Kidney (tissue), 14 donors: ENCODE data around the gene ANO6. TPM values are rescaled to one million over a fixed set of nuclear protein-coding genes. Genes with fewer than 3 reads are reported as not detected.

ENCODE experiments used
- DNase-seq, 5 donors: peaks; one replicate each; pipeline ENCODE4 v3.0.0-alpha.2; 2013 to 2020
- FAIRE-seq: peaks from 2 replicates; lab custom pipeline; 2012; peaks lifted over from hg19 to GRCh38; lab: Jason Lieb, UNC
- H3K27ac ChIP-seq, 2 donors: one replicate each; pipeline ENCODE4 v1.7.0; 2013; ENCODE audit warnings: low read depth in 2 of 2, low read length in 2 of 2, inconsistent platforms in 1 of 2
- H3K27me3 ChIP-seq: one replicate; pipeline ENCODE4 v1.7.1; 2013; ENCODE audit warnings: low read length, inconsistent platforms; ENCODE audit not compliant: control insufficient read depth, insufficient read depth
- H3K36me3 ChIP-seq, 3 donors: one replicate each; pipeline versions ENCODE4 v1.7.0 to v1.7.1; 2013; ENCODE audit warnings: low read length in 3 of 3, control low read depth in 1 of 3, inconsistent platforms in 1 of 3; ENCODE audit not compliant: insufficient read depth in 3 of 3, control insufficient read depth in 2 of 3
- H3K4me1 ChIP-seq, 3 donors: one replicate each; pipeline versions ENCODE4 v1.7.0 to v1.7.1; 2013; ENCODE audit warnings: low read length in 3 of 3, inconsistent platforms in 1 of 3, low read depth in 1 of 3; ENCODE audit not compliant: control insufficient read depth in 2 of 3, insufficient read depth in 2 of 3
- H3K4me3 ChIP-seq, 3 donors: one replicate each; pipeline versions ENCODE4 v1.7.0 to v1.8.1; 2013; ENCODE audit warnings: low read length in 3 of 3, control low read depth in 1 of 3, inconsistent platforms in 1 of 3
- H3K9ac ChIP-seq, 3 donors: one replicate each; pipeline versions ENCODE4 v1.7.0 to v1.7.1; 2013; ENCODE audit warnings: low read length in 3 of 3, control low read depth in 1 of 3, inconsistent platforms in 1 of 3
- H3K9me3 ChIP-seq, 3 donors: one replicate each; pipeline versions ENCODE4 v1.7.0 to v1.7.1; 2013; ENCODE audit warnings: low read length in 3 of 3, control low read depth in 1 of 3, inconsistent platforms in 1 of 3; ENCODE audit not compliant: control insufficient read depth in 2 of 3, insufficient read depth in 1 of 3
- intact Hi-C: fragments of 100-400 bp; cut with DNase I; formaldehyde crosslinking; loops from one replicate; pipeline ENCODE4 v1.11.1; 2022
- polyA plus RNA-seq: library from polyadenylated mRNA; stranded (reverse); fragments of 350-450 nt; fragmentation: Illumina TruSeq; extraction: RNeasy Lipid Tissue Mini Kit (QIAGEN cat#74804); gene quantifications from one replicate; pipeline ENCODE4 v1.2.3, GENCODE V29; 2014; ENCODE audit warnings: low read depth, low replicate concordance; ENCODE audit not compliant: insufficient read depth
- total RNA-seq: library from RNA; stranded (reverse); fragmentation: NEBNext Ultra II Directional; extraction: Animal tissue kit (Norgen Biotek cat#: 25700); gene quantifications from one replicate; pipeline ENCODE4 v1.2.1, GENCODE V29; 2021
- TF ChIP-seq, protein P1 (sequence below): IDR thresholded peaks from 3 replicates; pipeline ENCODE4 v1.5.1; 2012; ENCODE audit warnings: mild to moderate bottlenecking, moderate library complexity, borderline replicate concordance; ENCODE audit not compliant: insufficient read depth; ENCODE audit errors: extremely low read depth
- donor health status: control.
- donor health status: control.
- donor health status: control.
- donor health status: control.
- donor health status: control.
- donor health status: DM: yes; HTN: yes; CAD: no.
- donor health status: Normal renal cell carcinoma (clear cell type).

The ANO6 gene
- total and polyA plus RNA-seq, 2 donors from 2014 or later = 17.2 to 46.3 TPM

DNA sequence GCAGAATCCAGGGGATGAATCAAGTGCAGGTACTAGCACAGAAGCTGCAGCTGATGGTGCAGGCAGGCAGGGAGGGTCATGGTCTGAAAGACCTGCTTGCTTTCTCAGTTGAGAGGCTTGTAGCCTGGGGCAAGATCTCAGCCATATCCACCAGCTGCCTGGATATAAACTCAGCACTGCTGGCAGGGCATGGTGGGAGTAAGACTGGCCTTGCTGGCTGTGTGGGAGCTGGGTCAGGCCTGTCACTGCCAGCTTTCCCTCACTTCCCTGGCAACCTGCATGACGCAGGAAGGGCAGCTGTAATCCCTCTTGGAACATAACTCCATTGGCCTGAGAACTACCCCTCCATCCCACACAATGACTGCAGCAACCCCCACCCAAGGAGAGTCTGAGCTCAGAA lies 230.1 kb downstream of the ANO6 start:
- no peak overlapping the region for H3K4me3 ChIP-seq
- H3K4me1 ChIP-seq = no peaks in the 10 kb centered on the region
- no peaks in the 10 kb centered on the region for H3K36me3 ChIP-seq
- no peak for DNase-seq
- no peak overlapping the region for H3K9ac ChIP-seq
- no peak for FAIRE-seq
- intact Hi-C loops = no loop called here
- TF ChIP-seq, protein P1, sequence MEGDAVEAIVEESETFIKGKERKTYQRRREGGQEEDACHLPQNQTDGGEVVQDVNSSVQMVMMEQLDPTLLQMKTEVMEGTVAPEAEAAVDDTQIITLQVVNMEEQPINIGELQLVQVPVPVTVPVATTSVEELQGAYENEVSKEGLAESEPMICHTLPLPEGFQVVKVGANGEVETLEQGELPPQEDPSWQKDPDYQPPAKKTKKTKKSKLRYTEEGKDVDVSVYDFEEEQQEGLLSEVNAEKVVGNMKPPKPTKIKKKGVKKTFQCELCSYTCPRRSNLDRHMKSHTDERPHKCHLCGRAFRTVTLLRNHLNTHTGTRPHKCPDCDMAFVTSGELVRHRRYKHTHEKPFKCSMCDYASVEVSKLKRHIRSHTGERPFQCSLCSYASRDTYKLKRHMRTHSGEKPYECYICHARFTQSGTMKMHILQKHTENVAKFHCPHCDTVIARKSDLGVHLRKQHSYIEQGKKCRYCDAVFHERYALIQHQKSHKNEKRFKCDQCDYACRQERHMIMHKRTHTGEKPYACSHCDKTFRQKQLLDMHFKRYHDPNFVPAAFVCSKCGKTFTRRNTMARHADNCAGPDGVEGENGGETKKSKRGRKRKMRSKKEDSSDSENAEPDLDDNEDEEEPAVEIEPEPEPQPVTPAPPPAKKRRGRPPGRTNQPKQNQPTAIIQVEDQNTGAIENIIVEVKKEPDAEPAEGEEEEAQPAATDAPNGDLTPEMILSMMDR = no peak
- peaks cover 0 to 15% (median 5%) of the 10 kb centered on the region in 3 donors for H3K9me3 ChIP-seq
- no peaks in the 10 kb centered on the region for H3K27me3 ChIP-seq
- H3K27ac ChIP-seq = no peak overlapping the region

DNA sequence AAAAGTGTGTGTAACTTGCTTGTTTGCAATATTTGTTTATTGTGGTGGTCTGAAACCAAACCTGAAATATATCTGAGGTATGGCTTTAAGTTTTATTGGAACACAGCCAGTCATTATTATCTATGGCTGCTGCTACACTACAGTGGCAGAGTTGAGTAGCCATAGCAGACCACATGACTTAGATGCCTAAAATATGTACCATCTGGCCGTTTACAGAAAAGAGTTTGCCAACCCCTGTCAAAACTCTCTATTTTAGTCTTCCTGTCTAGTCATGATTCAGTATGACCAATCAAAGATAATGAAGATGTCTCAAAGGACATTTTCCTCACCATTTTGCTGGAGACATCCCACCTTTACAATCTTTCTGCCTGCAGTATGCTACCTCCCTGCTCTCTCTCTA lies 242.3 kb downstream of the ANO6 start:
- Histone ChIP-seq H3K9ac (no peak overlapping the region), H3K4me3 (no peak overlapping the region), H3K27me3 (no peaks in the 10 kb centered on the region), H3K36me3 (no peaks in the 10 kb centered on the region), H3K27ac (no peak overlapping the region), H3K4me1 (no peaks in the 10 kb centered on the region), H3K9me3 (no peaks in the 10 kb centered on the region)
- intact Hi-C loops = no loop called here
- FAIRE-seq (no peak), DNase-seq (no peak)
- TF ChIP-seq, protein P1 = no peak

DNA sequence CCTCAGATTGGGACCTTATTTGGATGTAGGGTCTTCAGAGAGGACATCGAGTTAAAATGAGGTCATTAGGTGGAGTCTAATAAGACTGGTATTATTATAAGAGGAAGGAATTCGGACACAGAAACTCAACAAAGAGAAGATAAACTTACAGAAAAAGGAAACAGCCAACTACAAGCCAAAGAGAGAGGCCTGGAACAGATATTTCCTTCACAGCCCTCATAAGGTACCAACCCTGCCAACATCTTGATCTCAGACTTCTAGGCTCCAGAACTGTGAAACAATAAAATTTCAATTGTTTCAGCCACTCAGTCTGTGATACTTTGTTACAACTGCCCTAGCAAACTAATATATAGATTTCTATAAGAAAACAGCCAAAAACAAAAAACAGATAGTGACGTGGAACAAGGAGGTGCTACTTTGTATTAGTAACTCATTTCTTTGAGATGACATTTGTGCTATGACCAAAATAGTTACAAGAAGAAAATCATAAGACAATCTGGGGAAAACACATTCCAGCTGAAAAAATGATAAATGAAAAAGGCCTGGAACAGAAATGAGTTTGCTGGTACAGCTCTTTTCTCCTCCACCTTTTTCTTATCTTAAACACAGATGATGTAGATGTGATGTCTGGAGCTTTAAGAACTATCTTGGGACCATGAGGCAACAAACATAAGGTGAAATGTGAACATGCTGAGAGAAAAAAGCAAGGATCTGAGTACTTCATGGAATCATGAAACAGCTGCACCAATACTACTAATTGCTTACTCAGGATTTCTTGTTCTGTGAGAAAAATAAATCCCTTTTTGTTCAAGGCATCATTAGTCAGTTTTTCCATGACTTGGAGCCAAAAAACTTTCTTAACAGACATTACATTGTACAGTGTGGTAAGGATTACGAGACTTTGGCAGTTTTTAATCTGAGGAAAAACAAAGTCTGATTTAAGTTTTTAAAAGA lies 243.2 kb downstream of the ANO6 start:
- TF ChIP-seq, protein P1 = no peak
- Histone ChIP-seq H3K4me3 (no peak overlapping the region), H3K9me3 (no peaks in the 10 kb centered on the region), H3K36me3 (no peaks in the 10 kb centered on the region), H3K27me3 (no peaks in the 10 kb centered on the region), H3K9ac (no peak overlapping the region), H3K27ac (no peak overlapping the region), H3K4me1 (no peaks in the 10 kb centered on the region)
- FAIRE-seq (no peak), DNase-seq (no peak)
- intact Hi-C loops = no loop called here
